ENCODE data around the gene AKAP13.

GRCh38 chr15:85620690-85621049, 240.3 kb downstream of the AKAP13 start:
- TF ChIP-seq CTCF (IDR thresholded peaks at IDR 0.05; ENCODE audit: insufficient read depth, low read length, poor library complexity, severe bottlenecking) (no peak), EZH2phosphoT487 (conservative IDR thresholded peaks at IDR 0.05; ENCODE audit: low read length) (no peak)

All from SU-DHL-6 (cell line).